H9 (cell line): ENCODE results near the gene PRX. TPM values are rescaled to one million over a fixed set of nuclear protein-coding genes. Genes with fewer than 3 reads are reported as not detected.

Experiments used
- DNase-seq: peaks from one replicate; pipeline ENCODE4 v3.0.0-alpha.2; 2017
- H2AFZ ChIP-seq: one replicate; pipeline ENCODE4 v1.6.1; 2013; ENCODE audit warnings: mild to moderate bottlenecking, low read length, control low read depth, moderate library complexity
- H2AK5ac ChIP-seq: 2 replicates; pipeline ENCODE4 v1.6.1; 2013; ENCODE audit warnings: low read length, control low read depth, mixed read lengths; ENCODE audit not compliant: insufficient read length
- H2BK120ac ChIP-seq: one replicate; pipeline ENCODE4 v1.6.1; 2013; ENCODE audit warnings: low read depth, mild to moderate bottlenecking, low read length, control low read depth, inconsistent platforms; ENCODE audit not compliant: poor library complexity, severe bottlenecking
- H2BK12ac ChIP-seq: 2 replicates; pipeline ENCODE4 v1.6.1; 2013; ENCODE audit warnings: low read length, control low read depth, mixed read lengths, low read depth; ENCODE audit not compliant: insufficient read length
- H2BK15ac ChIP-seq: 2 replicates; pipeline ENCODE4 v1.6.1; 2013; ENCODE audit warnings: low read depth, low read length, control low read depth
- H2BK20ac ChIP-seq: one replicate; pipeline ENCODE4 v1.6.1; 2013; ENCODE audit warnings: low read depth, mild to moderate bottlenecking, low read length, control low read depth, inconsistent platforms; ENCODE audit not compliant: poor library complexity, severe bottlenecking
- H2BK5ac ChIP-seq: 2 replicates; pipeline ENCODE4 v1.6.1; 2013; ENCODE audit warnings: low read length, control low read depth, mixed read lengths; ENCODE audit not compliant: insufficient read length
- H3K14ac ChIP-seq: 2 replicates; pipeline ENCODE4 v1.6.1; 2013; ENCODE audit warnings: low read length, control low read depth; ENCODE audit not compliant: insufficient read depth
- H3K18ac ChIP-seq: 2 replicates; pipeline ENCODE4 v1.6.1; 2013; ENCODE audit warnings: low read depth, mild to moderate bottlenecking, mixed read lengths, low read length, control low read depth; ENCODE audit not compliant: insufficient read length
- H3K23ac ChIP-seq: 2 replicates; pipeline ENCODE4 v1.6.1; 2013; ENCODE audit warnings: low read length, control low read depth, mixed read lengths, low read depth; ENCODE audit not compliant: insufficient read length
- H3K23me2 ChIP-seq: 2 replicates; pipeline ENCODE4 v1.6.1; 2013; ENCODE audit warnings: low read depth, mild to moderate bottlenecking, mixed read lengths, low read length, control low read depth; ENCODE audit not compliant: insufficient read length, poor library complexity, severe bottlenecking
- H3K27ac ChIP-seq: 2 replicates; pipeline ENCODE4 v1.5.1; 2013; ENCODE audit warnings: low read length, control low read depth, mixed read lengths, low read depth; ENCODE audit not compliant: insufficient read length
- H3K27me3 ChIP-seq: 2 replicates; pipeline ENCODE4 v1.6.1; 2013; ENCODE audit warnings: low read length, control low read depth, inconsistent platforms; ENCODE audit not compliant: insufficient read depth
- H3K4ac ChIP-seq: 2 replicates; pipeline ENCODE4 v1.6.1; 2013; ENCODE audit warnings: low read depth, mild to moderate bottlenecking, control low read depth, inconsistent platforms, low read length, moderate library complexity
- H3K4me1 ChIP-seq: 2 replicates; pipeline ENCODE4 v1.6.1; 2013; ENCODE audit warnings: low read length, control low read depth, inconsistent platforms; ENCODE audit not compliant: insufficient read depth
- H3K4me2 ChIP-seq: 2 replicates; pipeline ENCODE4 v1.6.1; 2013; ENCODE audit warnings: low read length, control low read depth, mixed read lengths; ENCODE audit not compliant: insufficient read length, insufficient read depth
- H3K56ac ChIP-seq: 2 replicates; pipeline ENCODE4 v1.6.1; 2013; ENCODE audit warnings: low read depth, mild to moderate bottlenecking, mixed read lengths, low read length, control low read depth; ENCODE audit not compliant: insufficient read length
- H3K79me1 ChIP-seq: 2 replicates; pipeline ENCODE4 v1.6.1; 2013; ENCODE audit warnings: low read depth, mild to moderate bottlenecking, moderate library complexity, low read length, control low read depth, inconsistent platforms; ENCODE audit not compliant: insufficient read depth, poor library complexity, severe bottlenecking
- H3K79me2 ChIP-seq: 2 replicates; pipeline ENCODE4 v1.6.1; 2013; ENCODE audit warnings: low read length, control low read depth, inconsistent platforms; ENCODE audit not compliant: insufficient read depth
- H3K9ac ChIP-seq: 2 replicates; pipeline ENCODE4 v1.6.1; 2013; ENCODE audit warnings: low read length, control low read depth, mixed read lengths; ENCODE audit not compliant: insufficient read length; ENCODE audit errors: extremely low read depth
- H3K9me3 ChIP-seq: one replicate; pipeline ENCODE4 v1.6.1; 2013; ENCODE audit warnings: low read depth, low read length, inconsistent platforms; ENCODE audit not compliant: control insufficient read depth
- H3T11ph ChIP-seq: one replicate; pipeline ENCODE4 v1.6.1; 2013; ENCODE audit warnings: mild to moderate bottlenecking, low read length, control low read depth, inconsistent platforms
- H4K20me1 ChIP-seq: one replicate; pipeline ENCODE4 v1.6.1; 2013; ENCODE audit not compliant: control insufficient read depth, insufficient read length, insufficient read depth
- H4K5ac ChIP-seq: 2 replicates; pipeline ENCODE4 v1.6.1; 2013; ENCODE audit warnings: low read depth, mild to moderate bottlenecking, mixed read lengths, low read length, control low read depth; ENCODE audit not compliant: insufficient read length
- H4K8ac ChIP-seq: replicated peaks from 2 replicates; pipeline ENCODE4 v1.6.1; 2013; ENCODE audit warnings: low read length, control low read depth, mixed read lengths, low read depth; ENCODE audit not compliant: insufficient read length
- H4K91ac ChIP-seq: 2 replicates; pipeline ENCODE4 v1.6.1; 2013; ENCODE audit warnings: low read depth, mild to moderate bottlenecking, moderate library complexity, mixed read lengths, low read length, control low read depth; ENCODE audit not compliant: insufficient read length
- H3K27ac Mint-ChIP-seq, 3 experiments: 2 replicates in 2 of 3; 3 replicates in 1 of 3; pipeline ENCODE4 v1.8.0; 2020 to 2021; ENCODE audit warnings: mixed read lengths in 3 of 3, mild to moderate bottlenecking in 1 of 3, moderate library complexity in 1 of 3
- H3K27me3 Mint-ChIP-seq: 2 replicates; pipeline ENCODE4 v1.8.0; 2021; ENCODE audit warnings: low read depth, mild to moderate bottlenecking, moderate library complexity, mixed read lengths
- H3K36me3 Mint-ChIP-seq, 3 experiments: 2 replicates in 2 of 3; 3 replicates in 1 of 3; pipeline ENCODE4 v1.8.0; 2020 to 2021; ENCODE audit warnings: low read depth in 3 of 3, mixed read lengths in 3 of 3; ENCODE audit not compliant: insufficient read depth in 1 of 3
- H3K4me1 Mint-ChIP-seq, 2 experiments: 2 replicates each; pipeline ENCODE4 v1.8.0; 2020; ENCODE audit warnings: mixed read lengths in 2 of 2
- H3K4me3 Mint-ChIP-seq, 2 experiments: 2 replicates in 1 of 2; 3 replicates in 1 of 2; pipeline ENCODE4 v1.8.0; 2020 to 2021; ENCODE audit warnings: mild to moderate bottlenecking in 2 of 2, mixed read lengths in 2 of 2, moderate library complexity in 1 of 2
- H3K9me3 Mint-ChIP-seq, 2 experiments: 2 replicates in 1 of 2; 3 replicates in 1 of 2; pipeline ENCODE4 v1.8.0; 2020; ENCODE audit warnings: mild to moderate bottlenecking in 2 of 2, mixed read lengths in 2 of 2, moderate library complexity in 1 of 2
- WGBS: extraction: QIAGEN DNeasy Blood & Tissue Kit; methylation state at CpG from one replicate; pipeline ENCODE4 v1.1.7; 2013; ENCODE audit warnings: missing lambda C conversion rate, low lambda C conversion rate, mixed read lengths; ENCODE audit not compliant: insufficient read length; ENCODE audit errors: extremely low coverage; 5-methylcytosine and 5-hydroxymethylcytosine counted together
- total RNA-seq: library from RNA; stranded (reverse); gene quantifications from 2 replicates; pipeline ENCODE4 v1.2.1, GENCODE V29; 2021
- TF ChIP-seq, protein P1 (sequence below): fragments of 200-600 bp; sonication (generic); conservative IDR thresholded peaks from 3 replicates; pipeline ENCODE4 v1.8.0; 2021; ENCODE audit warnings: antibody characterized with exemption, mild to moderate bottlenecking

PRX gene
- total RNA-seq, 1 experiment from 2014 or later = 4.0 TPM

DNA sequence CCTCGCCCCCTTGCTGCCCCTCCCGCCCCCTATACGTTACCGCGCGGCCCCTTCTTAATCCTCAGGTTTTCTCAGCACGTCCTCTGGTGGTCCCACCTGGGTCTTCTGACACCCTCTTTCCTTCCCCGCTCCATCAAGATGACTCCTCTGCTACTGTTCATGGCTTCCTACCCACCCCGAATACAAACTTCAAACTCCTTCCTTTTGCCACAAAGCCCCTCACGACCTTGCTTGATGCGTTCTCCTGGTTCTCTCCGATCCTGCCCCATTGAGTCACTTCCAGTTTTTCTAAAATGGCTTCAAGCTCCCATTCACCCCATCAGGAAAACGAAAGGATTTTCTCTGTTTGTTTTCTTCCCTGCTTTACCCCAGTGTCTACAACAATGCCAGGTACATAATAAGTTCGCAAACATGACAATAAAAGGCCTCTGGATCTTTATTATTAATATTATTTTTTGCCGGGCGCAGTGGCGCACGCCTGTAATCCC is 31.7 kb upstream of the PRX start:
- Mint-ChIP-seq H3K4me1 (peaks cover 24 to 28% of the 10 kb centered on the region in 2 experiments), H3K36me3 (peaks cover 15 to 36% (median 30%) of the 10 kb centered on the region in 3 experiments; a peak in 6 of 7 replicates), H3K4me3 (peak overlapping the region; percentile 91 to 96), H3K27ac (peak overlapping the region; percentile 91 to 98 (median 98)), H3K27me3 (no peaks in the 10 kb centered on the region), H3K9me3 (no peaks in the 10 kb centered on the region; a peak in 1 of 5 replicates)
- peaks cover 3% of the 10 kb centered on the region for H3K23me2 ChIP-seq
- H2BK20ac ChIP-seq = no peak overlapping the region
- H2BK15ac ChIP-seq = no peak overlapping the region
- H3K27ac ChIP-seq = peak overlapping the region; percentile 67
- H3K4me1 ChIP-seq = no peaks in the 10 kb centered on the region
- no peak overlapping the region for H3T11ph ChIP-seq
- no peak overlapping the region for H2AK5ac ChIP-seq
- no peak overlapping the region for H4K91ac ChIP-seq
- H3K79me1 ChIP-seq = peaks cover 6% of the 10 kb centered on the region
- no peak overlapping the region for H3K4ac ChIP-seq
- no peak overlapping the region for H4K8ac ChIP-seq
- no peak overlapping the region for H2BK120ac ChIP-seq
- no peak overlapping the region for H4K5ac ChIP-seq
- H3K23ac ChIP-seq = no peak overlapping the region
- peak overlapping the region; percentile 77 for H3K9ac ChIP-seq
- WGBS = no CpG with 5 or more reads among the region's 18 CpGs
- H3K18ac ChIP-seq = peak overlapping the region; percentile 97
- H3K14ac ChIP-seq = peak overlapping the region; percentile 98; the same call in 1 of the 2 replicates
- no peak overlapping the region for H3K56ac ChIP-seq
- TF ChIP-seq, protein P1, sequence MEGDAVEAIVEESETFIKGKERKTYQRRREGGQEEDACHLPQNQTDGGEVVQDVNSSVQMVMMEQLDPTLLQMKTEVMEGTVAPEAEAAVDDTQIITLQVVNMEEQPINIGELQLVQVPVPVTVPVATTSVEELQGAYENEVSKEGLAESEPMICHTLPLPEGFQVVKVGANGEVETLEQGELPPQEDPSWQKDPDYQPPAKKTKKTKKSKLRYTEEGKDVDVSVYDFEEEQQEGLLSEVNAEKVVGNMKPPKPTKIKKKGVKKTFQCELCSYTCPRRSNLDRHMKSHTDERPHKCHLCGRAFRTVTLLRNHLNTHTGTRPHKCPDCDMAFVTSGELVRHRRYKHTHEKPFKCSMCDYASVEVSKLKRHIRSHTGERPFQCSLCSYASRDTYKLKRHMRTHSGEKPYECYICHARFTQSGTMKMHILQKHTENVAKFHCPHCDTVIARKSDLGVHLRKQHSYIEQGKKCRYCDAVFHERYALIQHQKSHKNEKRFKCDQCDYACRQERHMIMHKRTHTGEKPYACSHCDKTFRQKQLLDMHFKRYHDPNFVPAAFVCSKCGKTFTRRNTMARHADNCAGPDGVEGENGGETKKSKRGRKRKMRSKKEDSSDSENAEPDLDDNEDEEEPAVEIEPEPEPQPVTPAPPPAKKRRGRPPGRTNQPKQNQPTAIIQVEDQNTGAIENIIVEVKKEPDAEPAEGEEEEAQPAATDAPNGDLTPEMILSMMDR = peak; percentile 34; the same call in 2 of the 3 replicates
- H2AFZ ChIP-seq = peak overlapping the region; percentile 89
- no peak overlapping the region for H2BK5ac ChIP-seq
- peaks cover 4% of the 10 kb centered on the region; the same call in 1 of the 2 replicates for H3K79me2 ChIP-seq
- H4K20me1 ChIP-seq = no peaks in the 10 kb centered on the region
- DNase-seq = no peak
- H3K27me3 ChIP-seq = no peaks in the 10 kb centered on the region
- H2BK12ac ChIP-seq = no peak overlapping the region
- no peaks in the 10 kb centered on the region for H3K9me3 ChIP-seq
- peak overlapping the region; percentile 96 for H3K4me2 ChIP-seq
